Measurements from ENCODE around the gene TCL1B.
A peak's percentile ranks its signal among the peaks of the same experiment; 100 is the strongest.
"Not testable (repeated sequence)": the region's sequence is repeated elsewhere in the genome, so short reads cannot be mapped to it uniquely, and the experiment has no call there.

TCL1B gene

DNA sequence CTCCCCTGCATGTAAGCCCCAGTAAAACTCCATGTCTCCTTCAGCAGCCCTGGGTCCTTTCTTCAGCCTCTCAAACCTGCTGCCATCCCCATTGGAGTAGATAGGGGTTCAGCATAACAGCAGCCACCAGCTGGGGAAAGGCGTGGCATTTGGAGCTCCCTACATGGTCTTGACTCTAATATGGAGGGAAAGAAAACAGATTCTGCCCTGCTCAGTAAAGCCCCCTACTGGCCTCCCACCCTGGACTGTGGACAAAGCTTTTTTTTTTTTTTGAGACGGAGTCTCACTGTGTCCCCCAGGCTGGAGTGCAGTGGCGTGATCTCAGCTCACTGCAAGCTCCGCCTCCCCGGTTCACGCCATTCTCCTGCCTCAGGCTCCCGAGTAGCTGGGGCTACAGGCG is 20.7 kb upstream of the TCL1B start:
- peak; percentile 32 for TF ChIP-seq CTCF (IDR thresholded peaks at IDR 0.05; ENCODE audit: low read depth, low read length, missing control alignments)
- not testable (repeated sequence) for H3K4me3 ChIP-seq (ENCODE audit: low read depth, low read length)

DNA sequence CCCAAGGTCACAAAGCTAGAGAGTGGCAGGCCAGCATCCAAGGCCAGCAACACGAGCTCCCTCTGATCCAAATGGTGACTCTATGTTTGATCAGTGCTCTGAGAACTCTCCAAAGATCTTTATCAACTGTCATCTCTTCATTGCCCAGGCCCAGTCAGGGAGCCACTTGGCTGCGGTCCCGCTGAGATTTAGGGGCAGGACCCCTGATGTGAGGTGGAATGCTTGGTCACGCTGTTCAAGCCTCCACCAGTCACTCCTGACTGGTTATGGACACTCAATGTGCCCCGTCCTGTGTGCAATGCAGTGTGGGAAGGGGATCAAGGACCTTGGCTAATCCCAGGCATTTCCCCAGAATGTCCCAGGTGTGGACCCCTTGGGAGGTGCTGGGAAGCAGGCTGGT is 19.8 kb upstream of the TCL1B start:
- TF ChIP-seq CTCF (IDR thresholded peaks at IDR 0.05; ENCODE audit: low read depth, low read length, missing control alignments): no peak
- H3K4me3 ChIP-seq (ENCODE audit: low read depth, low read length): no peak overlapping the region
- DNase-seq (ENCODE audit: low read depth): no peak

More for the DNA sequence above, 20.7 kb upstream of the TCL1B start:
- not testable (repeated sequence) for DNase-seq (ENCODE audit: low read depth)

DNA sequence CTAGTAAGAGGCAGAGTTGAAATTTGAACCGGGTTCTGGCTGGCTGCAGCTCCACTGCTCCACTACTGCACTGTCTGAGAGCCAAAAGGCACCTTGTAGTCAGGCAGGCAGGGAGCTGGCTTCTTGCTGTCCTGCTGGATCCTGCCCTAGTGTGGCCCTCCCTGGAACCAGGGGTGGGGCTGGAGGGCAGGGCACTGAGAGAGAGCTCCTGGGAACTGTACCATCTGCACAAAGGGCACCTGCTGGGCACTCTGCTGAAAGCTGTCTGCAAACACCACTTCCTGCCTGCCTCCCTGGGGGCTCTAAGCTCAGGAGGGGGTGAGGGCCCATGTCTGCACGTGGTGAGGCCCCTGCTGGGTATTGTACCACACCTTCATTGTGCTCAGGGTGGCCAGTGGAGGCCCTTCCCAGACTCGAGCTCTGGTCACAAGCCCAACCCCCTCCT is 19.0 kb upstream of the TCL1B start:
- DNase-seq (ENCODE audit: low read depth): no peak
- no peak for TF ChIP-seq CTCF (IDR thresholded peaks at IDR 0.05; ENCODE audit: low read depth, low read length, missing control alignments)
- no peak overlapping the region for H3K4me3 ChIP-seq (ENCODE audit: low read depth, low read length)

- DNase-seq (ENCODE audit: low read depth): no peak
- no peak overlapping the region for H3K4me3 ChIP-seq (ENCODE audit: low read depth, low read length)
- TF ChIP-seq CTCF (IDR thresholded peaks at IDR 0.05; ENCODE audit: low read depth, low read length, missing control alignments): no peak
These were observed 17.9 kb upstream of the TCL1B start for GRCh38 chr14:95668235-95668772.

GRCh38 chr14:95674613-95675012 is 11.6 kb upstream of the TCL1B start:
- no peak for TF ChIP-seq CTCF (IDR thresholded peaks at IDR 0.05; ENCODE audit: low read depth, low read length, missing control alignments)
- DNase-seq (ENCODE audit: low read depth): no peak
- H3K4me3 ChIP-seq (ENCODE audit: low read depth, low read length): no peak overlapping the region

DNA sequence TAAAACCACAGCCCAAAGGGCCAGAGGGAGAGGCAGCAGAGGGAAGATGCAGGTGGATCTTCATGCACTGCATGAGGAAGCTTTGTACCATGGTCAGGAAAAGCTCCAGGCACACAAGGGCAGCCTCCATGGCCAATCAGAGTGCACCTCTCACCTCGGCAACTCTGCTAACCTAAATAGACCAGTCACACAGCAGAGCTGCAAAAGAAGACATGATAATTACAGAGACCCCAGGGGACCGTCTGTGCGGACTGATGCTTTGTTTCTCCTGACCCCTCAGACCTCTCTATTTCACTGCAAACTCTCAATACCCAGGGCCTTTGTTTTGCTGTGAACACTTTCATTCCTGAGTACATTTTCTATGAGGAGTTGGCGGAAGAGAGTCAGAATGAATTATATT is 10.7 kb upstream of the TCL1B start:
- TF ChIP-seq CTCF (IDR thresholded peaks at IDR 0.05; ENCODE audit: low read depth, low read length, missing control alignments): no peak
- no peak for DNase-seq (ENCODE audit: low read depth)
- H3K4me3 ChIP-seq (ENCODE audit: low read depth, low read length): no peak overlapping the region

DNA sequence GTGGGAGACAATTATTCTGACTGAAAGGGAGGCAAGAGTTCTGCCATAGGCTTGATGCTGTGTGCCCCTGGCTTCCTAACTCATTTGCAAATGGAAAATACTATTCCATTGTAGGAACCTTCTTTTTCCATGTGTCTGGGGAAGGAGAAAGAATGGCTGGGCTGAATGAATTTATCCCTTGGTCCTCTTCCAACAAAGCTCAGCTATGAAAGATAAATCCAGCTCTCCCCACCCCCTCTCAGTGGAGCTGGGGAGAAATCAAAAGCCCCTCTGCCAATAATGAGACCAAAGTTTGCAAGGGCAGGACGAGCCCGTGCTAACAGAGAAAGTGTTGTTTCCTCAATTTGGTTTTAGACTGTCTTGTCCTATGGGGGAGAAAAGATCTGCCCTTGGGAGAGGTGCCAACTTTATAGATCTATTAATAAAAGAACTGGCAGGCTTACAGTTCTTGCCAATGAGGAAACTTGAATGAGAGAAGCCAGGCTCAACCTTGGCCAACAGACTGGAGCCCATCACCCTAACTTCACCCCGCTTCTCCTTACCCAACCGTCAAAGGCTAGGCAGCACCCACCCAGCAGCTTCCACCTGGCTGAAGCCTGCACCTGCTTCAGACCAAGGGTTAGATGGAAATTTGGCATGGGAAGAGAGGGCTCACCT is 8.9 kb upstream of the TCL1B start:
- DNase-seq (ENCODE audit: low read depth): no peak
- TF ChIP-seq CTCF (IDR thresholded peaks at IDR 0.05; ENCODE audit: low read depth, low read length, missing control alignments): no peak
- no peak overlapping the region for H3K4me3 ChIP-seq (ENCODE audit: low read depth, low read length)
